GM23338 (cell line): ENCODE data around the gene ENOSF1. TPM values are rescaled to one million over a fixed set of nuclear protein-coding genes. Genes with fewer than 3 reads are reported as not detected.

Experiments
- ATAC-seq: fragments of 200-7000 bp; cut with Tn5 transposase; 3 replicates; pipeline ENCODE4 v1.9.1; 2020
- DNase-seq: peaks from one replicate; pipeline ENCODE4 v3.0.0-alpha.2; 2015; ENCODE audit warnings: low spot score
- H2AFZ ChIP-seq: fragments of 200-600 bp; sonication (generic); 2 replicates; pipeline ENCODE4 v1.8.0; 2016; ENCODE audit warnings: antibody characterized with exemption, mild to moderate bottlenecking, moderate library complexity
- H3F3A ChIP-seq: fragments of 200-600 bp; sonication (generic); replicated peaks from 2 replicates; pipeline ENCODE4 v1.8.0; 2017; ENCODE audit warnings: antibody characterized with exemption, mixed run types, low read depth
- H3K27ac ChIP-seq: fragments of 200-600 bp; sonication (generic); 2 replicates; pipeline ENCODE4 v1.6.1; 2016; ENCODE audit warnings: low read depth
- H3K27me3 ChIP-seq: fragments of 200-600 bp; sonication (generic); 2 replicates; pipeline ENCODE4 v1.8.0; 2016; ENCODE audit warnings: mild to moderate bottlenecking, mixed run types, moderate library complexity; ENCODE audit not compliant: insufficient read depth
- H3K36me3 ChIP-seq: fragments of 200-600 bp; sonication (generic); 2 replicates; pipeline ENCODE4 v1.8.0; 2016; ENCODE audit warnings: mild to moderate bottlenecking; ENCODE audit not compliant: insufficient read depth
- H3K4me1 ChIP-seq: fragments of 200-600 bp; sonication (generic); 2 replicates; pipeline ENCODE4 v1.8.0; 2016; ENCODE audit warnings: mild to moderate bottlenecking, moderate library complexity; ENCODE audit not compliant: insufficient read depth
- H3K4me2 ChIP-seq: fragments of 200-600 bp; sonication (generic); 2 replicates; pipeline ENCODE4 v1.7.1; 2017; ENCODE audit warnings: mixed run types
- H3K4me3 ChIP-seq: fragments of 200-600 bp; sonication (generic); 2 replicates; pipeline ENCODE4 v1.6.1; 2016; ENCODE audit warnings: mixed run types
- H3K79me2 ChIP-seq: fragments of 200-600 bp; sonication (generic); replicated peaks from 2 replicates; pipeline ENCODE4 v1.8.0; 2017; ENCODE audit warnings: mild to moderate bottlenecking; ENCODE audit not compliant: insufficient read depth
- H3K9me2 ChIP-seq: fragments of 200-600 bp; sonication (generic); 2 replicates; pipeline ENCODE4 v1.8.0; 2017; ENCODE audit not compliant: insufficient read depth
- H4K20me1 ChIP-seq: fragments of 200-600 bp; sonication (generic); replicated peaks from 2 replicates; pipeline ENCODE4 v1.8.0; 2017; ENCODE audit warnings: mild to moderate bottlenecking; ENCODE audit not compliant: insufficient read depth
- H3K27ac Mint-ChIP-seq: 2 replicates; pipeline ENCODE4 v1.8.0; 2020; ENCODE audit warnings: inconsistent platforms, mild to moderate bottlenecking, moderate library complexity, mixed read lengths
- H3K27me3 Mint-ChIP-seq: 3 replicates; pipeline ENCODE4 v1.8.0; 2022; ENCODE audit warnings: low read depth, mild to moderate bottlenecking, moderate library complexity, mixed read lengths, inconsistent platforms; ENCODE audit not compliant: insufficient read depth, poor library complexity
- H3K36me3 Mint-ChIP-seq: 3 replicates; pipeline ENCODE4 v1.8.0; 2021; ENCODE audit warnings: low read depth, mild to moderate bottlenecking, inconsistent platforms, moderate library complexity, mixed read lengths
- H3K4me1 Mint-ChIP-seq: 3 replicates; pipeline ENCODE4 v1.8.0; 2020; ENCODE audit warnings: mild to moderate bottlenecking, inconsistent platforms, mixed read lengths
- H3K4me3 Mint-ChIP-seq: 3 replicates; pipeline ENCODE4 v1.8.0; 2021; ENCODE audit warnings: moderate library complexity, mild to moderate bottlenecking, inconsistent platforms, mixed read lengths
- H3K9me3 Mint-ChIP-seq: 3 replicates; pipeline ENCODE4 v1.8.0; 2020; ENCODE audit warnings: moderate library complexity, mild to moderate bottlenecking, inconsistent platforms, mixed read lengths
- CTCF ChIP-seq, 2 experiments: fragments of 200-600 bp in 1 of 2; sonication (generic) in 1 of 2; conservative IDR thresholded peaks; 2 replicates each; pipeline versions ENCODE4 v1.5.1 to v1.6.1; 2016 to 2017; ENCODE audit warnings: antibody characterized with exemption in 2 of 2, low read depth in 2 of 2, mild to moderate bottlenecking in 2 of 2, moderate library complexity in 1 of 2
- ETS1 ChIP-seq: IDR thresholded peaks from 2 replicates; pipeline ENCODE4 v1.6.1; 2016; ENCODE audit warnings: antibody characterized with exemption
- EZH2 ChIP-seq: fragments of 200-600 bp; sonication (generic); IDR thresholded peaks from one replicate; pipeline ENCODE4 v1.8.0; 2017; ENCODE audit warnings: antibody characterized with exemption, mild to moderate bottlenecking, low read depth; ENCODE audit not compliant: unreplicated experiment
- EZH2phosphoT487 ChIP-seq: fragments of 200-600 bp; sonication (generic); IDR thresholded peaks from one replicate; pipeline ENCODE4 v1.8.1; 2018; ENCODE audit warnings: antibody characterized with exemption; ENCODE audit not compliant: unreplicated experiment
- JUNB ChIP-seq: IDR thresholded peaks from one replicate; pipeline ENCODE4 v1.6.1; 2016; ENCODE audit warnings: antibody characterized with exemption; ENCODE audit not compliant: unreplicated experiment
- NANOG ChIP-seq: IDR thresholded peaks from 2 replicates; pipeline ENCODE4 v1.6.1; 2016; ENCODE audit warnings: antibody characterized with exemption, borderline replicate concordance
- POLR2AphosphoS5 ChIP-seq: IDR thresholded peaks from 2 replicates; pipeline ENCODE4 v1.6.1; 2016; ENCODE audit warnings: antibody characterized with exemption, low read depth
- STAT1 ChIP-seq: IDR thresholded peaks from one replicate; pipeline ENCODE4 v1.6.1; 2016; ENCODE audit warnings: antibody characterized with exemption; ENCODE audit not compliant: unreplicated experiment
- ZNF114 ChIP-seq: fragments of 250-450 bp; sonication (Bioruptor Pico); IDR thresholded peaks from 2 replicates; pipeline ENCODE4 v1.5.0; 2020; ENCODE audit warnings: mild to moderate bottlenecking, moderate library complexity
- ZNF331 ChIP-seq: fragments of 250-450 bp; sonication (Bioruptor Pico); IDR thresholded peaks from 2 replicates; pipeline ENCODE4 v1.5.0; 2020; ENCODE audit warnings: low read depth, mild to moderate bottlenecking, moderate library complexity
- polyA plus RNA-seq: library from polyadenylated mRNA; unstranded; fragments of >200 nt; fragmentation: Nextera tagmentation; extraction: Ambion mirVana; gene quantifications from 2 replicates; pipeline ENCODE4 v1.2.1, GENCODE V29; 2016
- total RNA-seq: library from RNA; depleted of rRNA; stranded (reverse); fragments of >200 nt; shearing (Covaris generic); gene quantifications from 2 replicates; pipeline ENCODE4 v1.2.3, GENCODE V29; 2014

Gene ENOSF1
- total and polyA plus RNA-seq, 2 experiments from 2014 or later = 30.1 to 36.4 TPM

GRCh38 chr18:741931-742512 lies 29.6 kb upstream of the ENOSF1 start:
- peak; percentile 53 for DNase-seq

GRCh38 chr18:732371-732770 lies 19.9 kb upstream of the ENOSF1 start:
- Mint-ChIP-seq H3K27me3 (no peaks in the 10 kb centered on the region), H3K36me3 (peaks cover 60% of the 10 kb centered on the region), H3K4me3 (no peak overlapping the region), H3K27ac (no peak overlapping the region), H3K4me1 (no peaks in the 10 kb centered on the region), H3K9me3 (no peaks in the 10 kb centered on the region)
- Histone ChIP-seq H2AFZ (no peak overlapping the region), H4K20me1 (peaks cover 10% of the 10 kb centered on the region), H3K4me1 (no peaks in the 10 kb centered on the region), H3K4me3 (no peak overlapping the region), H3F3A (no peaks in the 10 kb centered on the region), H3K36me3 (peaks cover 13% of the 10 kb centered on the region; the same call in 1 of the 2 replicates), H3K27ac (no peak overlapping the region), H3K4me2 (no peak overlapping the region), H3K9me2 (no peaks in the 10 kb centered on the region), H3K79me2 (no peaks in the 10 kb centered on the region), H3K27me3 (no peaks in the 10 kb centered on the region)
- ATAC-seq (no peak), DNase-seq (no peak)
- TF ChIP-seq NANOG = no peak
- TF ChIP-seq JUNB = no peak
- no peak for TF ChIP-seq STAT1
- no peak for TF ChIP-seq ETS1
- no peak for TF ChIP-seq ZNF114 (CRISPR knock-in tag)
- TF ChIP-seq EZH2phosphoT487 = no peak
- TF ChIP-seq EZH2 = no peak
- TF ChIP-seq CTCF (conservative IDR thresholded peaks at IDR 0.05; ENCODE audit: low read depth in 2 of 2) = no peak
- no peak for TF ChIP-seq ZNF331
- no peak for TF ChIP-seq POLR2AphosphoS5

More at GRCh38 chr18:741931-742512, 29.6 kb upstream of the ENOSF1 start:
- Histone ChIP-seq H3K79me2 (no peaks in the 10 kb centered on the region), H3K4me2 (no peak overlapping the region), H3K27ac (no peak overlapping the region), H3K27me3 (no peaks in the 10 kb centered on the region), H3F3A (no peaks in the 10 kb centered on the region), H3K4me1 (no peaks in the 10 kb centered on the region), H4K20me1 (no peaks in the 10 kb centered on the region), H2AFZ (no peak overlapping the region), H3K36me3 (peaks cover 35% of the 10 kb centered on the region), H3K9me2 (no peaks in the 10 kb centered on the region), H3K4me3 (no peak overlapping the region)
- Mint-ChIP-seq H3K36me3 (peaks cover 32% of the 10 kb centered on the region), H3K4me1 (no peaks in the 10 kb centered on the region), H3K4me3 (no peak overlapping the region), H3K27ac (no peak overlapping the region), H3K27me3 (no peaks in the 10 kb centered on the region), H3K9me3 (no peaks in the 10 kb centered on the region)
- TF ChIP-seq EZH2phosphoT487 (no peak), ZNF331 (no peak), CTCF (conservative IDR thresholded peaks at IDR 0.05; ENCODE audit: low read depth in 2 of 2) (peak; percentile 71 to 79)
- peak; percentile 72 for ATAC-seq
